ENCODE data around the gene LRP6. TPM values are rescaled to one million over a fixed set of nuclear protein-coding genes. Genes with fewer than 3 reads are reported as not detected.
A peak's percentile ranks its signal among the peaks of the same experiment; 100 is the strongest.

The LRP6 gene
- total RNA-seq, 1 donor from 2014 or later, result 55.8 TPM

DNA sequence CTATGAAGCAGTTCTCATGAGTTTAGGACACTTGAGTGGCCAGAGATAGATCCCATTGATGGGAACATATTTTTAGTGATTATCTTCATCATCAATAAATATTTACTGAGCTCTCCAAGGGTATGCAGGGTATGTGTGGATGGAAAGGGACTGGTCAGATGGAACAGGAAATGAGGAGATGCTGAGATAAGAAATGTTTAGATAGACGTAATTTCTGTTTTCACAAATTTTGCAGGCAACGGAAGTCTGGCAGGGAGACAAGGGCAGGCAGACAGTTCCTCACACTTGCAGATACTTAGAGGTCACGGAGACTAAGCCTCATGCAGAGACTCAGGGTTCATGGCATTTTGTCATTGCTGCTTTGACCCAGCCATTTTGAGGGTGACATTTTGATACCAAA lies 171.8 kb downstream of the LRP6 start:
- peak; percentile 15 for ATAC-seq
- Histone ChIP-seq H3K27ac (no peak overlapping the region), H3K4me1 (peaks cover 14% of the 10 kb centered on the region), H3K4me3 (no peak overlapping the region), H3K9me3 (no peaks in the 10 kb centered on the region), H3K27me3 (no peaks in the 10 kb centered on the region), H3K36me3 (no peaks in the 10 kb centered on the region)
- DNase-seq, result no peak
- intact Hi-C loops (cut with DNase I), result no loop called here
- TF ChIP-seq, protein P1, sequence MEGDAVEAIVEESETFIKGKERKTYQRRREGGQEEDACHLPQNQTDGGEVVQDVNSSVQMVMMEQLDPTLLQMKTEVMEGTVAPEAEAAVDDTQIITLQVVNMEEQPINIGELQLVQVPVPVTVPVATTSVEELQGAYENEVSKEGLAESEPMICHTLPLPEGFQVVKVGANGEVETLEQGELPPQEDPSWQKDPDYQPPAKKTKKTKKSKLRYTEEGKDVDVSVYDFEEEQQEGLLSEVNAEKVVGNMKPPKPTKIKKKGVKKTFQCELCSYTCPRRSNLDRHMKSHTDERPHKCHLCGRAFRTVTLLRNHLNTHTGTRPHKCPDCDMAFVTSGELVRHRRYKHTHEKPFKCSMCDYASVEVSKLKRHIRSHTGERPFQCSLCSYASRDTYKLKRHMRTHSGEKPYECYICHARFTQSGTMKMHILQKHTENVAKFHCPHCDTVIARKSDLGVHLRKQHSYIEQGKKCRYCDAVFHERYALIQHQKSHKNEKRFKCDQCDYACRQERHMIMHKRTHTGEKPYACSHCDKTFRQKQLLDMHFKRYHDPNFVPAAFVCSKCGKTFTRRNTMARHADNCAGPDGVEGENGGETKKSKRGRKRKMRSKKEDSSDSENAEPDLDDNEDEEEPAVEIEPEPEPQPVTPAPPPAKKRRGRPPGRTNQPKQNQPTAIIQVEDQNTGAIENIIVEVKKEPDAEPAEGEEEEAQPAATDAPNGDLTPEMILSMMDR (IDR thresholded peaks at IDR 0.05), result no peak

DNA sequence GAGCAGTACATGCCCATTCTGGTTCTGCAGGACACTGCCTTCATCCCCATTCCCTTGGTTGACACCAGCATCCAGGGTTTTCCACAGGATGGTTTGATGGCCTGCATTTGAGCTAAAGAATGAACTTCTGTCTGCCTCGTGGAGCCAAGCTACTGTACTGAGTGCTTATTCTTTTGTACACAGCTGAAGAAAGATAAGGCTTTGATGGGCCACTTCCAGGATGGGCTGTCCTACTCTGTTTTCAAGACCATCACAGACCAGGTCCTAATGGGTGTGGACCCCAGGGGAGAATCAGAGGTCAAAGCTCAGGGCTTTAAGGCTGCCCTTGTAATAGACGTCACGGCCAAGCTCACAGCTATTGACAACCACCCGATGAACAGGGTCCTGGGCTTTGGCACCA lies 172.4 kb downstream of the LRP6 start:
- Histone ChIP-seq H3K36me3 (no peaks in the 10 kb centered on the region), H3K4me3 (no peak overlapping the region), H3K27me3 (no peaks in the 10 kb centered on the region), H3K9me3 (no peaks in the 10 kb centered on the region), H3K4me1 (peaks cover 14% of the 10 kb centered on the region), H3K27ac (no peak overlapping the region)
- DNase-seq (no peak), ATAC-seq (no peak)
- TF ChIP-seq, protein P1 (IDR thresholded peaks at IDR 0.05), result no peak
- intact Hi-C loops (cut with DNase I), result no loop called here

DNA sequence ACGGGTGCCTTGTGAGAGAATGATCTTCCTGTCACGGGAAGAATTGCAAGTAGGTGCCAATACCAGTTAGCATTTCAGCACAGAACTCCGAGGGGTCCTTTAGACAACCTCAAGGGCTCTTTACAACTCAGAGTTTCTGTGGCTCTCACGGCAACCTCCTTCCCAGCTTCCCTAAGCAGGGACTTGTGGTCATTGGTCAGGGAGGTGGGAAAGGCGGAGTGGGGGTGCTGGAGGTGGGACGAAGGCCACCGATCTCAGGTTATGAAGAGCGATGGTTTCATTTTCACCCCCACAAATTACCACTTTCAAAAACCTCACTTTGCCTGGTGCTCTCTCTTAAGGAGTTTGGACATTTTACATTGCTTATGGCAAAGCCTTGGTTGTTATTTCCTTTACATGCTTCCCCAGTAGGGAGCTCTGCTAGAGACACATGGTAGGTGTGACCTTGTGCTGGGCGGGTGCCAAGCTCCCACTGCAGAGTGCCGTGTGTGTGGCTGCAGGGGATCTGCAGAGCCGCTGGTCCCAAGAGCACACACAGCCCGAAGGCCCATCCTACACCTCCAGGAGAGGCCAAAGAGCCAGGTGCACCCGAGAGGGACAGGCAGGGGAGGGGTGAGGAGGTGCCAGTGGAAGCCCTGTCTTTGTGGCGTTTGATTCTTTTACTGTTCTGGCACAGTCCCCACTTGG lies 174.7 kb downstream of the LRP6 start:
- DNase-seq (no peak), ATAC-seq (peak; percentile 52)

DNA sequence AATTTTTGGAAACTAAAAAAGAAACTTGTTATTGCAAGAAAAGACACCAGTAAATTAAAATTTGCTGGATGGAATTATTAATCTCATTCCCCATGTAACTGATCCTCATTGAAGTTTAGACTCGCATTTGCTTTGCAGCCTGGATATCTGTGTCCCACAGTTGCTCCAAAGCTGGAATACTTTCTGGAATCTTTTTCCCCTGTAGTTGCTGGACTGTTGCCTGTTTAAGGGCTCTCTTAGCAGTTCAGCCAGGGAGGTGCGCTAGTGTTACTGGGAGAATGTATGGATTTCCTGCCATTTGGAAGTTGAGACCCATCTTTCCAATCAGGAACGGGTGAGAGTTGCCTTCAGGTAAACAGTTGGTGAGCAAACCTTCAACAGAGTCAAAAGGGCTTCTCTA lies 175.8 kb downstream of the LRP6 start:
- no peak overlapping the region for H3K4me3 ChIP-seq

More for the DNA sequence above, 174.7 kb downstream of the LRP6 start:
- intact Hi-C loops (cut with DNase I), result no loop called here
- no peaks in the 10 kb centered on the region for H3K9me3 ChIP-seq
- H3K36me3 ChIP-seq, result no peaks in the 10 kb centered on the region
- H3K27ac ChIP-seq, result no peak overlapping the region
- H3K27me3 ChIP-seq, result no peaks in the 10 kb centered on the region
- TF ChIP-seq, protein P1 (IDR thresholded peaks at IDR 0.05), result no peak
- peaks cover 14% of the 10 kb centered on the region for H3K4me1 ChIP-seq
- no peak overlapping the region for H3K4me3 ChIP-seq

DNA sequence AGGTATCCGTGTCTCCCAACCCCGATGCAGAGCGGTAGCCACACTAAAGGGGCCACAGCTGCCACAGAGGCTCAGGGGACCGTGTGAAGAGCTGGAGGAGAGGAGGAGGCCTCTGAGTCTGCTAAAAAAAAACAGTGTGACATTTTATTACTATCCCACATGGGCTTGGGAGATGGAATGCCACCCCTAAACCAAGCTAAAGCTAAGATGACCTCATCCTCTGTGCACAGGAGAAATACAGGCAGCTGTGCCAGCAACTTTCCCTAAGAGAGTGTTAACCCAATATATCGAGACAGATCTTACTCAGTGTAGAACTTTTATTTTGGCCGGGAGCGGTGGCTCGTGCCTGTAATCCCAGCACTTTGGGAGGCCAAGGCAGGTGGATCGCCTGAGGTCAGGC lies 178.1 kb downstream of the LRP6 start:
- Histone ChIP-seq H3K4me3 (no peak overlapping the region), H3K36me3 (no peaks in the 10 kb centered on the region), H3K4me1 (peaks cover 9% of the 10 kb centered on the region), H3K27me3 (no peaks in the 10 kb centered on the region), H3K9me3 (no peaks in the 10 kb centered on the region), H3K27ac (no peak overlapping the region)
- DNase-seq, result no peak
- intact Hi-C loops (cut with DNase I), result loop anchor here (10.0 kb wide), 1 partner anchor 246 kb away; no protein-coding TSS in a partner anchor
- TF ChIP-seq, protein P1 (IDR thresholded peaks at IDR 0.05), result no peak
- ATAC-seq, result no peak

More for the DNA sequence above, 175.8 kb downstream of the LRP6 start:
- TF ChIP-seq, protein P1 (IDR thresholded peaks at IDR 0.05), result no peak
- ATAC-seq, result no peak
- H3K4me1 ChIP-seq, result peaks cover 14% of the 10 kb centered on the region
- no peaks in the 10 kb centered on the region for H3K9me3 ChIP-seq
- no peak for DNase-seq
- intact Hi-C loops (cut with DNase I), result no loop called here
- no peaks in the 10 kb centered on the region for H3K27me3 ChIP-seq
- no peak overlapping the region for H3K27ac ChIP-seq
- no peaks in the 10 kb centered on the region for H3K36me3 ChIP-seq
